GM20431 (cell line): Measurements from ENCODE around the gene PCGF2.

ENCODE experiments used
- in situ Hi-C: fragments of 300-500 bp; cut with MseI, MboI; formaldehyde crosslinking; loops from one replicate; pipeline ENCODE4 v1.15.0; 2020; ENCODE audit warnings: low sequenced_read_pairs; ENCODE audit not compliant: unreplicated experiment

Gene PCGF2

DNA sequence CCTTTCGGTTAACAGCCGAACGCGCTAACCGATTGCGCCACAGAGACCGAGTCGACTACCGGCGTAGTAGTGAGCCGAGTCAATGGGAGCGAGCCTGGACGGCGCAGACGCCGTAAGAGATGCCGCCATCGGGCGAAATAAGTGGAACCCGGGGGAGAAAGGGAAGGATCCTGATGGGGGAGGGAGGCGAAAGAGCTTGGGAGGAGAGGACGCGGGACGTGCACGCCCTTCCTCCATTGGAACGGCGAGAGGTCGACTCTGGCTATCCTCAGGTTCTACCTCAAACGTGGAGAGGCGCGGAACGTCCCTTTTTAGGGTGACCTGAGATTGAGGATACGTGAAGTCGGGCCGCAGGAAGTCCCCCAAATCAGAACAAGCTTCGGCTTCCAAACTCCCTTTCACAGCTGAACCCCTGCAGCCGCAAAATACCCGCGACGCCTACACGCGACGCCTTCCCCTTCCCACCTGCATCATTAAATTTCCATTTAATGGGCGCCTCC lies 3.7 kb upstream of the PCGF2 start:
- in situ Hi-C loops = no loop called here

DNA sequence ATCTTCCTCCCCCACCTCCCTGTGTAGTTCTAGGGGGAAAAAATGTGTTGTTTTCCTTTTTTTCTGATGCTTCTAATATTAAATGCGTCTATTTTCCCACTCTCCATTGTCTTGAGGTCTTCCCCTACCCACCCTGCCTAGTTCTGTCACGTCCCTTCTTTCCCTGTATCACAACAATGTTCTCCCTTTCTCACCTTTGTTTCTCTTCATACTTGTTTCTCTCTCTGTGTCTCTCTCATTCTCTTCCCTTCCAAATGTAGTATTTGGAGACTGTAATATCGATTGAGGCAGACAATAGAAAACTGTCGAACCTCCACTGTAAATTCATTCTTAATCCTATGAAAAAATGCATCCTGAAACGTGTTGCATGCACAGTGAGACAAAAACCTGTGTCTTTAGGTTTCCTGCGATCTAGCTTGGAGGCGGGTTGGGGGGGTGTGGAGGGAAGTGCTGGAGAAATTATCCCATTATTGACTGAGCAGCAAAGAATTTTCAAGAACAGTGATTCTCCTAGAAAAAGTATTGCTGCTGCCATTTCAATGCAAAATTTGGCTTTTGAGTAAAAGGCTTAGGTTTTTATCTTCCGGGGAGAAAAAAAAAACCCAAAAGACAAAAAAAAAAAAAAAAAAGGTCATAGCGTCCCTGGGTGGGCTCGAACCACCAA lies 3.1 kb upstream of the PCGF2 start:
- in situ Hi-C loops = no loop called here

DNA sequence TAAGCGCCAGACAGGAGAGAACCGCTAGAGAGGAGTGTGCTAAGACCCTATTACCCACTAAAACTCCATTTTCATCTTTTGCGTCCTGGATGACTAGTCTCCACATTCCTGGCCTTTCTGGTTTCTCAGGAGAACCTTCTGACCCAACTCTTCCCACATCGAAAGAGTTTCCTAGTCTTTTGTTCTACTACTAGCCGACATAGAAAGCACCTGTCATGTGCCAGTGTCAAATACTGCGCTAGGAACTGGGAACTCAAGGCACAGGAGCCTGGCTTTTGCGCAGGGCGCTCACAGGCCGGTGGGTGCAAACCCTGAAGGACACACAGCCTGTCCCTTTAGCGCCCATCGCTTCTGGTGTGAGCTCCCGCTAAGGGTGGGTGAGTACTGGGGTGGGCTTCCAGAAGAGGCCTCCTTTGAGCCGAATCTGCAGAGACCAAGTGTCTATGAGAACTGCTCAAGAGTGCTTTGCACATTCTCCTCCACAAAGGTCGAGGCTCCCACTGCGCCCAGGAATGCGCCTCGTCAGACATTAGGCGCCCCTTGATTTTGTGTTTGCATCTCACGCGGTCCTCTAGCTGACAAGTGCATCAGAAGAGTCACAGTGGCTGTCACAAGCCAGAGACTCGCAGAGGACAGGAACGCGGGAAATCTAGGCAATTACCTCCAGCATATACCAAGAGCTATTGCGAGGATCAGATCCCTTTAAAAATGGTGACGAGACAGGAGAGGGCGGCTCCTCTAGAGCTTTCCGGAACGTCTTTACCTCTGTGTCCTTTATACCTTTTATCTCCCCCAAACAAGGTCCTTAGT lies 2.4 kb upstream of the PCGF2 start:
- in situ Hi-C loops = no loop called here

DNA sequence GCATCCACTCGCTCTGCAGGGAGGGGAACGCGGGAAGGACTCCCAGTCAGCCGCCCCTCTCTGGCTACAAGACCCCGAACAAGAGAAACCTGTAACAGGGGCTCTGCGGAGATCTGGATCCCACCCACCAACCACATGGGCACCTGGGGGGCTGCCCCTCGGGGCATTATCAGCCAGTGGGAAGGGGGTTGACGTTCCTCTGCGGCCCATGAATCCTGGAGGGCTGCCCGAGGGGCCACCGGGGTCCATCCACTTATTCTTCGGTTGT lies 1.8 kb upstream of the PCGF2 start:
- in situ Hi-C loops = no loop called here

DNA sequence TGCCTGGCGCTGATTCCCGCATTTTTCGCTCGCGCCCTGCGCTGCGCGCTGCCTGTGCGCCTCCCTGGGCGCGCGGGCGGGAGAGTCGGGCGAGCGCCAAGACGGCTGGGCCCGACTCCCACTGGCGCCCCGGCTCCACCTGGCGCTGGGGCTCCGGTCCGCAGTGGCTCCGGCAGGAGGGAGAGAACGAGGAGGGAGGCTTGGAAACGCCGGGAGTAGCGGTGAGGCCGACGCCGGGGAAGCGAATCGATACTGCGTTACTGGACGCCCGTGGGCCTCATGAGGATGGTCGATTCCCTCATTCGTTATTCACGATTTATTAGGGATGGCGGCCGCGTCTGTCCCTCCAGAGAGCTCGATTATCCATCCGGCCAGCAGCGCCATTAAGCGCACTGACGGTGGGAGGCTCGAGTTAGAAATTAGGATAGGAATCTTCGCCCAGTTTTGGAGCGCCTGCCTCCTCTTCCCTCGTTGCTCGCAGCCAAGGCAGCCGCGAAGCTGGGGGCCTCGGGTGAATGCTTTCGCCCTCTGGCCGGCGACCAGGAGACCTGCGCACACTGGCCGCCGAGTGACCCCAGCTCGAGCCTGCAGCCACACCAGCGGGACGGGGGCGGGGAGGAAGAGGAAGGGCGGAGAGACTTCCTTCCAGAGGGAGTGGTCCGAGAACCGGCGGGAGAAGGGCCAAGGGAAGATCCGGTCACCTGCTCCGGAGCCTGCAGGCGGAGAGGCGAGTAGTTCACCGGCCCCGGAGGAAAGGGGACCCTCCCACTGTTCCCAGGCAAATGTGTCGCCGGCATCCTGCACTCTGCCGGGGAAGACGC lies 1.3 kb upstream of the PCGF2 start:
- in situ Hi-C loops = no loop called here

DNA sequence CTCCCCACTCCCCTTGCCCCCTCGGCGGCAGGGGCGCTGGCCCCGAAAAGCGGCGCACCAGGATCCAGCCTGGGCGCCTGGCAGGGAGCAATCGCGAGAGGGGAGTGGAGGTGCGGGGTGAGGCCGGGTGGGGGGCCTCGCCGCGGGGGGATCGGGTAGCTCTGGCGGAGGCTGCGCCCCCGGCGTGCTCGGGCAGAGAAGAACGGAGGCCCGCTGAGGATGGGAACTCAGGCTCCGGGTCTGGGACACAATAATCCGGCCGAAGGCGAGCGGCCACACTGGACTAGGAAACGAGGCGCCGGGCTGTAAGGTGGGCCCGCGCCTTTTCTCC lies 721 bp upstream of the PCGF2 start:
- in situ Hi-C loops = no loop called here

DNA sequence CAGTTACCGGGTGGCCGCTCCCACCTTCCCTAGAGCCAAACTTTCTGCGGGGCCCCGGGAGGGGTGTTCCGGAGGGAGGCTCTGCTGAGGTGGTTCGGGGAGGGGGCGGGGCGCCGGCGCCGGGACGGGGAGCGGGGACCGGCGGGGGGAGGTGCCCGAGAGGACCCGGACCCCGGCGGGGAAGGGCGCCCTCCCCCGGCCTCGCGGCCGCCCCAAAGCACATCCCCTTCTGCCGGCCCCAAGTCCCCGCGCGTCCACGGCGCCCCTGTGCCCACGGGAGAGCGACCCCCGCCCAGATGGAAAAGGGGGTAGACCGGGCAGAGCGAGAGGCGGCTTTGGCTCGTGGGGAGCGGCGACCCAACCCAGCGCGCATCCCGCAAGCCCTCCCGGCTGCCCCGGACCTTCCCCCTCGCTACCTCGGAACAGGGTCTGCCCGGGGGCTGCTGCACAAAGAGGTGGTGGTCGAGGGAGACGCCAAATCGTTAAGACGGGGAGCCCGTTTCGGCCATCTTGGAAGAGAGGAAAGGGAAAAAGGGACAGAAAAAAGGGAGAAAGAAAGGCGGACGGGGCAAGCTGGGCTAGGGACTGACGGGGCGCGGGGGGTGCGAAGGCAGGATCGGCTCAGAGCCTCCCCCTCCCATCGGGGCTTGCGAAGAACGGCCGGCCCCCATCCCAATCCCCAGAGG lies 530 bp downstream of the PCGF2 start:
- in situ Hi-C loops = no loop called here

DNA sequence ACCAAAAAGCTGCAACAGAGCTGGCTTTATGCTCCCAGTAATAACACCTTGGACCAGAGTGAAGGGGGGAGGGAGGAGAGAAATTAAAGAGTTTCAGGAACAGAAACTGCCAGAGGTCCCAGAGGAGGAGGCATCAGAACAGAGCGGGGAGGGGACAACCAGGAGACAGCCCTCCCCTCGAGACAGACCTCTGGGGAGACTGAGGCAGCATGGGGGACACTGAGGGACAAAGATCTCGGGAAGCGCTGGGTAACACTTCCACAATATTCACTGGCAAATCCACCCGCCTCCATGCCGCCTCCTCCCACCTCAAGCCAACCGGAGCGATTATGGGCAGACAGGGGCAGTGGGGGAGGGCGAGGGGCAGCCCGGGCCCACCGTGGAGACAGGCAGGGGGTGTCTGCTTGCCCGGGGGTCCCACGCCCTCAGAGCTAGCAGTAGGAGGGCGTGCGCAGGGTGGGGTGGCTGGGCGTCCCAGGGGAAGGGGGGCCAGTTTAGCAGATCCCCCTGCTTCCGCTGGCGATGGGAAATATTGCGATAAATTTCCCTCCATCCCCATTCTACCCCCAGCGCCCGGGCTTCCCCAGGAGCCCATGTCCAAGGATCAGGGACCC lies 1.2 kb downstream of the PCGF2 start:
- in situ Hi-C loops = no loop called here

DNA sequence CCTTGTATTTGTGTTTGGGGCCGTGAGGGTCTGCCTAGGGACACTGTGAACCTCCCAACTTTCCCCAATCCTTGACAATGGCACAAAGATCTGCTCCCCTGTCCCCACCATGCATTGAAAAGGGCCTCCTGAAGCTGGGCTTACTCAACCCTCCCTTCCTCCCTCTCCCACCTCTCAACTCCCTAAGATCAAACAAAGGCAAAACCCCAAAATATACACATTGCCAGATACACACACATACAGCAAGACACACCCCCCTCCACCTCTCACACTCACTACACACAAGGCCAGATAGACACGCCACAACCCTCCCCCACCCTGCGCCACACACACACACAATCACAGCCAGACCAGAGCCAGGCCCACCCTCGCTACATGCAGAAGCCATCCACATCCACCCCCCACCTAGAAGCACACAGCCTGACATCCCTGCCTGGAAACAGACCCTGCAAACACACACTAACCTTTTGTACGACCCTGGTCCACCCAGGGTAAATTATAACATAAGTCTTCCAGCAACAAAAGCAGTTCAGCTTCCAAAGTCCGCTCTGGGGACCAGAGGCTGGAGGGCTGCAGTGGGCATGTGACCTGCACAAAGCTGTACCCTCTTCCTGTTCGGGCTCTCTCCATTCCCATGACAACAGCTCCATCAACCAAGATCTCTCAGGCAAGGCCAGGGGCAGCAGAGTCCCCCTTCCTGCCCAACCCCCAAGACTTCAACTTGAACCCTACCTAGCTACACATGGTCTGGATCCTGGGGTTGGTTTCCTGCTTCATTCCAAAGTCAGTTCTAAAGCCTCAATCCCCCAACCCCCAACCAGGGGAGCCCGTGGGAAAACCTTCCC lies 1.9 kb downstream of the PCGF2 start:
- in situ Hi-C loops = no loop called here

DNA sequence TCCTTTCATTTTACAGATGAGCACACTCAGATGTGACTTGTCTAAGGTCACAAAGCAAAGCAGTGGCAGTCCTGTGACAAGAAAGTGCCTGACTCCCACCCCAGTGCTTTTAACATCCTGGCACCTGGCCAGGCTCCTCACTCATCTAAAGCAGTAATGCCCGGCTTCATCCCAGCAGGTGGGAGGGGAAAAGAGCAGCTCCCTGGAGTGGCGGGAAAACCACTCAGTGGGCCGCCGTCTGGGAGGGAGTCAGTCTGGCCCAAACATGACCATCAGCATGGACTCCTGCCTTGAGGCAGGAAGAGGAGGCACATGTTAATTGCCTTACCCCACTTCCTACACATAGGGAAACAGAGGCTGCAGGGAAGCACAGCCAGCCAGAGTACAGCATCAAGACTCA lies 2.6 kb downstream of the PCGF2 start:
- in situ Hi-C loops = no loop called here

DNA sequence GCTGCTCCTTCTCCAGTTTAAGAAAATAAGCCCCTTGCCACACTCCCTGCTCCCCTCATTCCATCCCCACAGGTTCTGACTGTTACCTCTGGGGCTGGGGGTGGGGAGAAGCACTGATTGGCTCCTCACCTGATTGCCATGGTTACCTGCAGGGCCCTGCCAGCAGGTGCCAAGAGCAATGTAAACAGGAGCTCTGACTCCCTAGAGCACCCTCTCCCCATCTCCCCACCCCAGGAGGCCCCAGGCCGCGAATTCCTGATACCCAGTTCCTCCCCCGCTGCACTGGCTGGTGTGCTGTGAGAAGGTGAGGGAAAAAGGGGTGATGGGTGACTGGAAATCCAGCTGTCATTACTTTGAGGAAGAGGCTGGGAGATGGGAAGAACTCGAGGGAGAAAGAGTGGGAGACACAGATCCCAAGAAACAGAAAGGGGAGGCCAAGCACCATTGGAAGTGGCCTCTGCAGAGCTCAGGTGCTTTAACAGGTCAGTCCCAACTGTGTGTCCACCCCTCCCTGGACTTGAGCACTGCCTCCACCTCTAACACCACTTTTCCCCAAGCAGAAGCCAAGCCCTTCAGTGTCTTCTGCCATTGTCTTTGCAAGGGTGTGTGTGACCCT lies 4.5 kb downstream of the PCGF2 start:
- in situ Hi-C loops = no loop called here

DNA sequence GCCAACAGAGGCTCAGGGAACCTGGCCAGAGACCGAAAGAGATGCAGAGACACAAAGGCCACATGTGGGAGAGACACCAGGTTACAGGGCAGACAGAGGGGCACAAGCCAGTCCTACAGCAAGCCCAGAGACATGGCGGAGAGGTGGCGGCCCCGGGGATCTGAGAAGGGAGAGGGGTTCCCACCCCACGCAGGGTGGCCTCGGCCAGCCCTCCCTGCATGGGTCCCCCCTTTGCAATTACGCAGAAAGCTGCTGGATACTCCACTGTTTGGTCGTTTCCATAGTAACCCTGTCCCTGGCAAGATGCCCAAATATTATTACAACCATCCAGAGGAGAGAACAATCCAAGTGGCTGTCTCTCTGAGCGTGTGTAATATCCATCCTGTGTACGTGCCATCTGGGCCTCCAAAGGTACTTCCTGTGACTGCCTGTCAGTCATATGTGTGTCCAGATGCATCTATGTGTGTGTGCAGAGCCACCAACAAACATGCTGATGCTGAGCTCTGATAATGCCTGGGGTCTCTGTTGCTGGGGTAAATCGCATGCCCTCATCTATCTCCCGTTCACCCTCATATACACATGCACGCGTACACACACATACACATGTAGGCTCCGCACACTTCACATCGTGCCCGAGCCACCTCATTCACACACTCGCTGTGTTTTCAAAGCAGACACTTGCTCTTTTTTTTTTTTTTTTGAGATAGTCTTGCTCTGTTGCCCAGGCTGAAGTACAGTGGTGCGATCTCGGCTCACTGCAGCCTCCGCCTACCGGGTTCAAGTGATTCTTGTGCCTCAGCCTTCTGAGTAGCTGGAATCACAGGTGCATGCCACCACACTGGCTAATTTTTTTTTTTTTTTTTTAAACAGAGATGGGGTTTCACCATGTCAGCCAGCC lies 5.5 kb downstream of the PCGF2 start:
- in situ Hi-C loops = no loop called here

DNA sequence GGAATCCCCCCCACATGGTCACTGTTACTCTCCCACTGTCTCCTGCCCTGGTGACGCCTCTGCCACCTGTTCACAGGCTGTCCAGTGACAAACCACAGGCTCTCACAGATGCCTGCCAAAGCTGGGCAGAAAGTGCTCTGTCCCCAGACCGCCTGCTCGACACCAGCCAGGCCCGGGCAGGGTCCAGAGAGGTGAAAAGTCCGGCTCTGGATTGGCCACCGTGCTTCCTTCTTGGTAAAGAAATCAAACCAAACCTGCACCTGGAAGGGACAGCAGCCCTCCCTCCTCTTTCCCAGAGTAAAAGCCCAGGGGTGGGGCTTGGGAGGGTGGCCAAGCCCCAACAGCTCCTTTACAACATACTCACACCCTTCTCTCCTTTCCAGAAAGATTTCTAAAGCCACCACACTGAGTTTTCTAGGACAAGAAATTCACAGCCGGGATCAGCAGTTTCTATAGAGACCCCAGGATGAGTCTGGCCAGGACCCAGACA lies 6.2 kb downstream of the PCGF2 start:
- in situ Hi-C loops = no loop called here

DNA sequence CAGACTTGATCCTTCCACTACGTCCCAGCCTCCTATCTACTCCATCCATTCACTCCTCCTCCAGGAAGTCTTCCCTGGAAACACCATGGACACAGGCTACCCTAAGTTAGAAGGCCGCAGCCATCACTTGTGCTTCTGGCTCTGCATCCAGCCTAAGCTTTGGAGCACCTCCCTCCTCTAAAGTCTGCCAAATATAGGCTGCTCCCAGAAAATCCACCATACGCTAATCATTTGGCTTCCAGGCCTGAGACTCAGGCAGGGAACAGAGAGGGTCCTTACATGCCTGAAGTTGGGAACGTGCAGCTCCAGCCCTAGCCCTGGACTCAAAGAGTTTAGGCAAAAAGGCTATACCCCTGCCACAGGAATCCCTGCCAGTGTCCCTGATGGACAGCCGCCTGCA lies 6.7 kb downstream of the PCGF2 start:
- in situ Hi-C loops = no loop called here

DNA sequence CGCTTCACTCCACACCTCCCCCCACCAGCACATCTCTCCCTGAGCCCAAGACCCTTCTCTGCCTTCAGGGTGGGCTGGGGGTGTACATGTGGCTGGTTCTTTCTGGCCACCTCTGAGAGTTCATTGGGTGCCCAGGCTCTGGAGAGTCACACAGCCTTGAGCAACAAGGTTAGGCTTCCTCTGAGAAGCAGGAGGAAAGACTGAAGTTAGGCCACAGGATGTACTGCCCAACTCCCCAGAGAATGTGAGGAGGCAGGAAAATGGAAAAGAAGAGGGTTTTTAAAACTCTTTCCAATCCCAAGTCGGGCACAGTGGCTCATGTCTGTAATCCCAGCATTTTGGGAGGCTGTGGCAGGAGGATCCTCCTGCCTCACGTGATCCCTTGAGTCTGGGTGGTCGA lies 7.3 kb downstream of the PCGF2 start:
- in situ Hi-C loops = no loop called here

DNA sequence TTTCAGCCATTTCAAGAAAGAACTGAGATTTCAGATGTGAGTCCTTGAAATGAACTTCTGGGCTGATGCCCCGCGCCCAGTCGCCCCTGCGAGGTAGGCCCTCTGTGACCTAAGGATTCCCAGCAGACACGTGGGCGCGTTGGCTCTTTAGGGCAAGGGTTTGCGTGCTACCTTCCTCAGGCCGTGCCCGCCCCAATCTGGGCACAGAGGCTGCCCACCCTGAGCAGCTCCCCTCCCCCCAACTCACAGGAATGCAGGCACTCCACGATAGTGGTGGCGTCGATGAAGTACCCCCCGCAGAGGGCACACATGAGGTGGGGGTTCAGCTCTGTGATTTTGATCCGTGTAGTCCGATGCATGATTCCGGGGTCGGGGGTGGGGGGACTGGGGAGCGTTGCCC lies 8.1 kb downstream of the PCGF2 start:
- in situ Hi-C loops = no loop called here

DNA sequence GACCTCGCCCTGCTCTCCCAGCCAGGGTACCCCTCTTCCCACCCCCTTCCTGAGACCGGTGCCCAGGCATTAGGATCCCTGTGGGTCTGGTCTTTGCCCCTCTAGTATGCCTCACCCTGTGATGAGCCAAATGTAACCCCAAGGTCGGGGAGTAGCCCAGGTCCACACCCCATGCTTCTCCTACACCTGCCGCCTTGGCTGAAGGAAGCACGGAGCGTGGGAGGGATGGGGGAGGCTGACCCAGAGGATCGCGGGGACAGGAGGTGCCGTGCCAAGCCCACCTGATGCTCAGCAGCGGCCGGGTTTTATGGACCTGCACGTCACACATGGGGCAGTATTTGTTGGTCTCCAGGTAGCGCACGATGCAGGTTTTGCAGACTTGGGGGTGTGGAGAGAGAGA lies 8.8 kb downstream of the PCGF2 start:
- in situ Hi-C loops = loop anchor here (10.0 kb wide), 1 partner anchor 55 kb away; no protein-coding TSS in a partner anchor

DNA sequence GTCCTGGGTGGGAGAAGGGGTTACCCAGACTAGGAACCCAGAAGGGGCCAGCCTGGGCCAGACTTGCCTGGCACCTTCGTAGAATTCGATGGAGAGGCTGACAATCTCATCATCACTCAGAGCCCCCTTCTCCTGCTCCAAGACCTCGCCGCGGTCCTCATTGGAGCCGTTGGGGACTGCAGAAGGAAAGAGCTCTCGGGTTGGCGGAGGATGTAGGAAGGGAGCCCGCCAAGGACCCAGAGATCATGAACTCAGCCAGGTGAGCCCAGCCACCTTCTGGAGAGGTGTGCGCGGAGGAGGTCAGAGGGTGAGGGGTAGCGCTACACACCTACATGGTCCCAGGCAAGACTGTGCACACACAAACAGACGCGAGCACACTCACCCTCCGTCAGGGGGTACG lies 9.4 kb downstream of the PCGF2 start:
- in situ Hi-C loops = loop anchor here (10.0 kb wide), 1 partner anchor 54 kb away; no protein-coding TSS in a partner anchor
